ENCODE data around the gene EPRS1.
"Not testable (repeated sequence)": the region's sequence is repeated elsewhere in the genome, so short reads cannot be mapped to it uniquely, and the experiment has no call there.

EPRS1 gene

DNA sequence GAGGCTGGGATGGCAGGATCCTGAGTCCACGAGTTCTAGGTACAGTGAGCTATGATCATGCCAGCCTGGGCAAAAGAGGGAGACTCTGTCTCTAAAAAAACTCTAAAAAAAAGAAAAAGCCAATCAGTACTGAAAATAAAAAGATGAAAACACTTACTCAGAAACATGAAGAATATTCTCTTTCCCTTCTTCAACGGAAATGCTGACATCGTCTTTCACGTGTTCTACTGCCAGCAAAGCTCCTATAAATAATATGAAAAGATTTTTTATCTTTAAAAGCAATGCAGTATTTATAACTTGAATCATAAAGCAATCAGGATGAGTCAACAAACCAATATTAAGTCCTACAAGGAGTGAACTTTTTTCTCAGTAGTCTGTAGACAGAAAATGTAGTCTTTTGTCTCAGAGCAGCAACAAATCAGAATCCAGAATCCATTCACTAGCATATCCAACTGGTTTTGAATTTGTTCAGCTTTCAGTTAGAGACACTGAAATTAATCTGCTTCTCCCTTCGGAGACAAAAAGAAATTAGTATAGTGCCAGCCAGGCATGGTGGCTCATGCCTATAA is 6.2 kb downstream of the EPRS1 start:
- no peak overlapping the region for H3K4me3 ChIP-seq (ENCODE audit: low read depth, low read length)

DNA sequence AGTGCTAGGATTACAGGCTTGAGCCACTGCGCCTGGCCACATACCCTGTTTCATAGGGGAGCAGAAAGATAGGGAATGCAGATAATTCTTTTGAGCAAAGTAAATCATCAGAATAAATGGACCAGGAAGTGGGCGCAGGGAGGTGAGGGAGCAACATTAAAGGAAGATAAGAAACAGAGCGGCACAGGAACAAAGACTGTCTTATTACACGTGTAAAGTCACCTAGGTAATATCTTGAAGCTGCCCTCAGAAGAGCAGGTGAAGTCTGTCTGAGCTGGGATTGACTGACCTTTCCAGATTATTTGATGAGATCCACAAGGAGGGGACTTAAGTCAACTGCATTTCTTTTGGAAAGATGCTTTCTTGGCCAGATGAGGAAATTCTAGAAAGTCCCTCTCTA is 7.7 kb downstream of the EPRS1 start:
- H3K4me3 ChIP-seq (ENCODE audit: low read depth, low read length): no peak overlapping the region

DNA sequence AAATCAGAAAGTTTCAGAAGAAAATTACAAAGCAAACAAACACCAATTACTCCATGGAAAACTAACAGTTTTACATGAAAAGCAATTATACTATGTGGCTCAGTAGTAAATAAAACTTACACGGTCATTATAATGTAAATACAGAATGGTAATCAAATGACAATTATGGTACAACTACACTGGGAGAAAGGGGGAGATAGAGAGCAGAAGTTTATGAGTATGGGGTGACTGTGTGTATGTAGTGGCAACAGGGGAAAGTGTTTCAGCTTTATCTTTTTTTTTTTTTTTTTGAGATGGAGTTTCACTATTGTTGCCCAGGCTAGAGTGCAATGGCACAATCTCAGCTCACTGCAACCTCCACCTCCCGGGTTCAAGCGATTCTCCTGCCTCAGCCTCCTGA is 8.5 kb downstream of the EPRS1 start:
- H3K4me3 ChIP-seq (ENCODE audit: low read depth, low read length): not testable (repeated sequence)

DNA sequence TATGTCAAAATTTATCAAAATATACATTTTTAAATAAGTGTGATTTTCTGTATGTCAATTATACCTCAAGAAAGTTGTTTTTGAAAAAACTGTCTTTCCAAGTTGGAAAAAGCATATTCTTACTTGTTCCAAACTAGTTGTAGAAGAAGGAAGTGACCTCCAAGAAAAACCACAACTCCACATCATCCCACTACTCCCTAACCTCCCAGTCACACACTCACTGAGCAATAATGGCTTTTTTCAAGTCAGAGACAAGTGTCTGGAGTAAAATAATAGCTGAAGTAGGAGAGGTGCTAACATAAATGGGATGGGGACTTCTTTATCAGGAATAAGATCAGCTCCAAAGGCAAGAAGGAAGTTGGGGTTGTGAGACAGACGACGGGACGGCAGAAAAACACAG is 13.4 kb downstream of the EPRS1 start:
- H3K4me3 ChIP-seq (ENCODE audit: low read depth, low read length): no peak overlapping the region

DNA sequence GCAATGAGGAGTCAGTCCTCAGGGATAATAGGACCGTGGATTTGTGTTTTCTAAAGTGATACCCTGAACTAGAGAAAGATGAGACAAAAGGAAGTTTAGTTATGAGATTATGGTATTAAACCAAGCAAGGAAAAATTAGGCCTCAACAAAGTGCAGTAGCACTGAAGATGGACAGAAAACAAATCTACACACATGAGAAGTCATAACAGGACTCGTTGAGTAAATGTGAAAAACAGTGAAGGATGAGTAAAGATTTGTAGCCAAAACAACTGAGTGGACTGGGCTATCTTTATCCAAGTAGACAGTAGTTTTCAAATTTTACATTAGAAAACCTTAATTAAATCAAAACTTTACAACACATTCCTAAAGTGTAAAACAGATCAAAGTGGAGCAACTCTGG is 15.0 kb downstream of the EPRS1 start:
- no peak overlapping the region for H3K4me3 ChIP-seq (ENCODE audit: low read depth, low read length)

DNA sequence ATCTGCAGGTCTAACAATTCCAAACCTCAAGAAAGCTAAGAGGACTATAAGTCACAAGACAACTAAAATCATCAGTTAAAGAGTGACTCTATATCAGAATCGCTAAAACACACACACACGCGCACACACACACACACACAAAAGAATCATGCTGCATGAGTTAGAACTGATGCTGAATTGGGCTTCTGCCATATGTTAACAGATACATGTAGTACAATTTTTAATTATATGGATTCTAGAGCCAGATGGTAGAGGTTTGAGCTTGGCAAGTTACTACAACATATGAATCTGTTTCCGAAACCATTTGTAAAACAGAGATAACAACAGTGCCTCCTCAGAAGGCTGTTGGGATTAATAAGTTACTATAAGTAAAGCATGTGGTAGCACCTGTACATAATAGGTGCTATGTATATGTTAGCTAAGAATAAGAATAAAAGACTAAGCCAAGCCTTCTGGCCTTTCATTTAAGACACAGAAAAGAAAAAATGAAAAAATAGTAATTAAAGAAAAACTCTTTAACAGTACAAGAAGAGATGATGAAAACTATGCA is 17.9 kb downstream of the EPRS1 start:
- no peak overlapping the region for H3K4me3 ChIP-seq (ENCODE audit: low read depth, low read length)

DNA sequence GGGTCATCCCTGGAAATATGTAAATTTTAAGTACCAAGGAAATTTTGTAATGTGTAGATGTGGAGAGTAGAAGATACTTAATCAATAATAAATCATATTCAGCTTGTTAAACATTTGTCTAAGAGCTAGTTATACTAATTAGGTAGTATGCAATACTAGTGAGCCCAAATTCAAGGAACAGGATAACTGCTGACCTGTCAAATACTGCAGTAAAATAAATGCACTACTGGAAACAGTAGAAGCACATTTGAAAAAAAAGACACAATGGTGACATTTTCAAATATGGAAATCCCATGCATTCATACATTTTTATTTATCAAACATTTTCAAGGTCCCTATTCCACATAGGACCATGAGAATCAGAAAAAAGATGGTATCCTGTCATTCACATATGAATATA is 27.2 kb downstream of the EPRS1 start:
- H3K4me3 ChIP-seq (ENCODE audit: low read depth, low read length): no peak overlapping the region

DNA sequence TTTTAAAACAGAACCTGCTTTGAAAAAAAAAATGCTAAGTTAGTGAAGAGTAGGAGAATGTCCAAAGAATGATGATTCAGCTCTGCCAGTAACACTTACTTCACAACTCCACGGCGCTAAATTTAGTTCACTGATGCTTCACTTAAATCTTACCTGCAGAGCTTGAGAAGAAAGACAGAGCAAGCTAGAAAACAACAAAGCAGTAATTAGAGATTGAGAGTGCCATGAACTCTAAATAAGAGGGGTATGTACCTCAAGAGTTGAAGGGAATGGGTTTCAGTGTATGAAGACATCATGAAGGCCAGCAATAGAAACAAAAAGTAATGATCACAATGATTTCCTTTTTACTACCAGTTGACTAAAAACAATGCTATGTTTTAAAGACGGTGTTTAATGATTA is 32.8 kb downstream of the EPRS1 start:
- no peak overlapping the region for H3K4me3 ChIP-seq (ENCODE audit: low read depth, low read length)

DNA sequence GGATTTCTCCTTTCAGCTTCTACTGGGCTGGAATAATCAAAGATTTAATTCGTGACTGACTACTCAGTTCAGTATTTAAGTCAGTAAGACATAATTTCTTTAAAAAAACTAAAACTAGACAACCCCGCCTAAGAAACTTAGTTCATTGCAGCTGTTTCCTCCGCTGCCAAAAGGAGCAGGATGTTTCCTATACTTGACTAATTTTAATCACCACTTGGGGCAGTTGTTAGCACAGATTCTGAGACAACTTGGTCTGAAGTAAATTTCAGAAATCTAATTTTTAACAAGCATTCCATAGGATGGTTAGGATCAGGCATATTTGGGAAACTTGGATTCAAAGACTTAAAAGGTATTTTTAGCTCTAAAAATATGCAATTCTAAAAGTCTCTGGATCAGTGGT is 34.0 kb downstream of the EPRS1 start:
- H3K4me3 ChIP-seq (ENCODE audit: low read depth, low read length): no peak overlapping the region

DNA sequence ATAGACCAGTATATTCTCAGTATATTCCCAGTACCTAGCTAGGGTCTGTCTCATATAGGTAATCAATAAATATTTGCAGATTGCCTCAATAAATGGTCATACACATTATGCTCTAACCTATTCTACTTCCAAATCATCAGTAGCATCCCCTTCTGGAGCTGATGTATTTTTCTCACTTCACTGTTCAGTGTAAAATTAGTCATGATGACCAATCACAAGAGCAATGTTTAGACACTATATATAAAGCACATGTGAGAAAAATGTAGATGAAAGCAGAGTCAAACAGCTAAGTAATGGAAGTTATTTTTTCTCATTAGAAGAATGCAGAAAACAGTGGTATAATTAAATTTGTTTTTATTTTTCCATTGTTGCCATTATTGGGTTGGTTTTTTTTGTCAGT is 34.7 kb downstream of the EPRS1 start:
- H3K4me3 ChIP-seq (ENCODE audit: low read depth, low read length): no peak overlapping the region

DNA sequence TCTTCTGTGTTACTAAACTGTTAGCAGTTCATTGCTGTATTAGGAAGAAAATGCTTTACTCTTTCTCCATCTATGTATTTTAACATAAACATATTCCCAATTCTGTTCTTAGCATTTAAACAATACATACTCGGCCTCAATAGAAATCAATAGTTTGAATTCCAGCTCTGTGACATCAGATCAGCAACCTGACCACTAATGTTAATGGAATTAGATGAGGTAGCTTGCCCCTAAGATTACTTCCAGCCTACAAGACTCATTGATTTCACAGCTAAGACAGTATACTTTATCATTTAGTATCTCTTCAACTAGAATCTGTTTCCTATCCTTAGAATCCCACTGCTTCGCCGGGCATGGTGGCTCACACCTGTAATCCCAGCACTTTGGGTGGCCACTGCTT is 38.9 kb downstream of the EPRS1 start:
- no peak overlapping the region for H3K4me3 ChIP-seq (ENCODE audit: low read depth, low read length)

DNA sequence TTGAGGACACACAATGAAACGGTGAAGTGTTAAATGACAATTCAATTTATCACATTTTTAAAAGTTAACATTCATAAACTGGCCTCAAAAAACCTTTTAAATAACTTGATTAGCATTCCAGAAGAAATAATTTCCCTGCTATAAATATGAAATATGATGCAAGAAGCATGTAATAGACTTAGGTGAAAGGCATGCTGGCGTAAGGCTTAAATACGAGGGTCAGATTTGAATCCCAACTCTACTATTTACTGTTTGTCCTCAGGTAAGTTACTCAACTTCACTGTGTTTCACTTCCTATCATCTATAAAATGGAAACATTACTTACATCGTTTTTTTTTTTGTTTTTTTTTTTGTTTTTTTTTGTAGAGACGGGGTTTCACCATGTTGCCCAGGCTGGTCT is 40.8 kb downstream of the EPRS1 start:
- no peak overlapping the region for H3K4me3 ChIP-seq (ENCODE audit: low read depth, low read length)

DNA sequence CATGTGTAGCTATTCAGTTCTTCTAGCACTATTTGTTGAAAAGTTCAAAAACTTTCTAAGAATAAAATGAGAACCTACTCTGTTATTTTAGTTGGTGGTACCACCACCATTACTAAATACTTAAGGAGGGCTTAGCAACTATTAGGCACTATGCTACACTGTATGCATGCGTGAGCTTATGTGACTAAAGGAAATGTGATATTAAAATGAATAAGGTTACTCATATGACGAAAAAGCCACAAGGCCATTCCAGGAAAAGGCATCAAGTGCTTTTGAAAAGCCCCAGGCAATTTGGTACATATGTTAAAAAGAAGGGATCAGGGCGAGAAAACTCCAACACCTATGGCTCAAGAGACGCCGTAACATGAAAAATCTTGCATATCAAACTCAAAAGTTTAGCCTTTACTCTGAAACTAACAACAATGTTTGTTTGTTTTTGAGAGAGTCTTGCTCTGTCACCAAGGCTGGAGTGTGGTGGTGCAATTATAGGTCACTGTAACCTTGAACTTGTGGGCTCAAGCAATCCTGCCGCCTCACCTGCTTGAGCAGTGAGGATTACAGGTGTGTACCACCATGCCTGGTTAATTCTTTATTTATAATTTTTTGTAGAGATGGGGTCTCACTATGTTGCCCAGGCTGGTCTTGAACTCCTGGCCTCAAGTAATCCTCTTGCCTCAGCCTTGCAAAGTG is 42.5 kb downstream of the EPRS1 start:
- H3K4me3 ChIP-seq (ENCODE audit: low read depth, low read length): no peak overlapping the region

DNA sequence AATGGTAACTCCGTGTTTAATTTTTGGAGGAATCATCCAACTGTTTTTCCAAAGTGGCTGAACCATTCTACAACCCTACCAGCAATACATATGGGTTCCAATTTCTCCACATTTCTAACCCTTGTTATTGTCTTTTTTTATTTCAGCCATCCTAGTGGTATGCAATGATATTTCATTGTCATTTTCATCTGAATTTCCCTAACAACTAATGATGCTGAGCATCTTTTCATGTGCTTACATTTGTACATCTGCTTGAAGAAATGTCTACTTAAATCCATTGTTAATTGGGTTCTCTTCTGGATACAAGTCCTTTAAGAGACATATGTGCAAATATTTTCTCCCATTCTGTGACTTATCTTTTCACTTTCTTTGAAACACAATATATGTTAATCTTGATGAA is 43.3 kb downstream of the EPRS1 start:
- H3K4me3 ChIP-seq (ENCODE audit: low read depth, low read length): no peak overlapping the region

DNA sequence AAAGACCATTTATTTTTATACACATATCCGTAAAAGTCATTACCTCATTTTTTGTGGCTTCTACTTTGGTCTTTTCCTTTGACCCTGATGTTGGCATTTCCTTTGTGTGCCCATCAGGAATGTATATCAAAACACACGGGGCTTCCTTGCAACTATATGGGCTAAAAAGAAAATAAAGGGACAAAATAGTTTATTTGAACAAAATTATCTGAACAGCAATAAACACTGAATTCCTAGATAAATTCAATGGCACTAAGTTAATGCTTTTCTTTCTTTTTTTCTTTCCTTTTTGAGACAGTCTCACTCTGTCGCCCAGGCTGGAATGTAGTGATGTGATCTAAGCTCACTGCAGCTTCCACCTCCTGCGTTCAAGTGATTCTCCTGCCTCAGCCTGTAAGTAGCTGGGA is 45.2 kb downstream of the EPRS1 start:
- no peak overlapping the region for H3K4me3 ChIP-seq (ENCODE audit: low read depth, low read length)

DNA sequence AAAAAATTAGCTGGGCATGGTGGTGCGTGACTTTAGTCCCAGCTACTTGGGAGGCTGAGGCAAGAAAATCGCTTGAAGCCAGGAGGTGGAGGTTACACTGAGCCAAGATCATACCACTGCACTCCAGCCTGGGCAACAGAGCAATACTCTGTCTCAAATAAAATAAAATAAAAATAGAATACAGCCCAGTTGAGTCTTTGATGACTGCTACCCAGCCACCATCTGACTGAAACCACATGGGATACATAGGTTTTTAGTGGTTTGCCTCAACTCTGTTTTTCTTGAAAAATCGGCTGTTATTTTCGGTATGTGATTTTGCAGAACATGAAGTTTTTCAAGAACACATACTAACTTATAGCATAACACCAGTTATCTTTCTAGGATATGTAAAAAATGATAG is 46.5 kb downstream of the EPRS1 start:
- H3K4me3 ChIP-seq (ENCODE audit: low read depth, low read length): no peak overlapping the region

Data from iPS-11a (cell line).